H1 (cell line): ENCODE measurements around the gene BSND. TPM values are rescaled to one million over a fixed set of nuclear protein-coding genes. Genes with fewer than 3 reads are reported as not detected.

ENCODE experiments used
- CTCF ChIA-PET: fragments of 300-600 bp; sonication (Branson Sonifier 250); formaldehyde crosslinking; loops from one replicate; lab custom pipeline; 2021; ENCODE audit not compliant: partially characterized antibody; lab: Charles Lee
- POLR2A ChIA-PET: fragments of 300-600 bp; sonication (Branson Sonifier 250); formaldehyde crosslinking; loops from one replicate; lab custom pipeline; 2021; ENCODE audit warnings: inconsistent platforms; ENCODE audit not compliant: partially characterized antibody; lab: Charles Lee
- DNase-seq, 2 experiments: peaks; one replicate each; pipeline versions ENCODE4 v3.0.0 to v3.0.0-alpha.2; 2010 to 2022; ENCODE audit warnings: low spot score in 2 of 2, low read depth in 1 of 2, mixed read lengths in 1 of 2
- FAIRE-seq: peaks from 2 replicates; lab custom pipeline; 2011; peaks lifted over from hg19 to GRCh38; lab: Jason Lieb, UNC
- H2AFZ ChIP-seq: 2 replicates; pipeline ENCODE4 v1.8.1; 2012; ENCODE audit warnings: low read length, inconsistent platforms
- H2AK5ac ChIP-seq: 2 replicates; pipeline ENCODE4 v1.6.1; 2013; ENCODE audit warnings: low read depth, low read length
- H2BK120ac ChIP-seq: replicated peaks from 2 replicates; pipeline ENCODE3; 2013; ENCODE audit warnings: low read depth, low read length, inconsistent platforms
- H2BK12ac ChIP-seq: 2 replicates; pipeline ENCODE4 v1.6.1; 2013; ENCODE audit warnings: low read depth, low read length
- H2BK15ac ChIP-seq: 2 replicates; pipeline ENCODE4 v1.6.1; 2013; ENCODE audit warnings: low read length
- H2BK20ac ChIP-seq: 2 replicates; pipeline ENCODE4 v1.6.1; 2013; ENCODE audit warnings: low read length
- H2BK5ac ChIP-seq: 2 replicates; pipeline ENCODE4 v1.6.1; 2013; ENCODE audit warnings: low read depth, low read length
- H3K14ac ChIP-seq: 2 replicates; pipeline ENCODE4 v1.6.1; 2013; ENCODE audit warnings: inconsistent platforms; ENCODE audit not compliant: insufficient read length
- H3K18ac ChIP-seq: 2 replicates; pipeline ENCODE4 v1.6.1; 2013; ENCODE audit warnings: low read length; ENCODE audit errors: extremely low read depth
- H3K23ac ChIP-seq: 2 replicates; pipeline ENCODE4 v1.6.1; 2013; ENCODE audit warnings: inconsistent platforms; ENCODE audit not compliant: insufficient read length
- H3K23me2 ChIP-seq: 2 replicates; pipeline ENCODE4 v1.6.1; 2013; ENCODE audit warnings: low read depth, low read length
- H3K27ac ChIP-seq: 2 replicates; pipeline ENCODE4 v1.6.1; 2011; ENCODE audit warnings: low read depth, low read length, inconsistent platforms
- H3K27me3 ChIP-seq, 4 experiments: replicated peaks in 1 of 4; 1 replicate in 1 of 4; 2 replicates in 3 of 4; pipeline versions ENCODE4 v1.6.1 to v1.8.1; 2011 to 2013; ENCODE audit warnings: low read length in 3 of 4, mild to moderate bottlenecking in 3 of 4, inconsistent platforms in 2 of 4, mixed read lengths in 2 of 4, moderate library complexity in 1 of 4; ENCODE audit not compliant: control insufficient read depth in 3 of 4, insufficient read depth in 3 of 4; ENCODE audit errors: extremely low read depth in 1 of 4
- H3K36me3 ChIP-seq, 4 experiments: 2 replicates each; pipeline versions ENCODE4 v1.6.1 to v1.8.1; 2011 to 2013; ENCODE audit warnings: mild to moderate bottlenecking in 4 of 4, low read length in 3 of 4, moderate library complexity in 2 of 4, control low read depth in 1 of 4, inconsistent platforms in 1 of 4; ENCODE audit not compliant: insufficient read depth in 4 of 4, control insufficient read depth in 2 of 4
- H3K4ac ChIP-seq: replicated peaks from 2 replicates; pipeline ENCODE3; 2013; ENCODE audit warnings: low read length, low read depth, mixed read lengths, inconsistent platforms; ENCODE audit not compliant: insufficient read length
- H3K4me1 ChIP-seq, 4 experiments: replicated peaks in 1 of 4; 1 replicate in 1 of 4; 2 replicates in 3 of 4; pipeline versions ENCODE4 v1.6.1 to v1.8.1; 2011 to 2013; ENCODE audit warnings: low read length in 3 of 4, inconsistent platforms in 2 of 4, mixed read lengths in 1 of 4; ENCODE audit not compliant: insufficient read depth in 4 of 4, control insufficient read depth in 3 of 4
- H3K4me2 ChIP-seq, 2 experiments: 2 replicates each; pipeline versions ENCODE4 v1.6.1 to v1.8.1; 2011 to 2013; ENCODE audit warnings: low read depth in 2 of 2, low read length in 2 of 2, control low read depth in 1 of 2, inconsistent platforms in 1 of 2, mild to moderate bottlenecking in 1 of 2; ENCODE audit not compliant: insufficient read depth in 1 of 2
- H3K4me3 ChIP-seq, 4 experiments: fragments of 200-600, 300-600 bp in 1 of 4; sonication (generic), shearing (Covaris generic), sonication (Bioruptor Twin) in 1 of 4; 2 replicates each; pipeline versions ENCODE4 v1.5.1 to v1.8.1; 2011 to 2016; ENCODE audit warnings: low read length in 4 of 4, low read depth in 3 of 4, control low read depth in 2 of 4, inconsistent platforms in 2 of 4, mild to moderate bottlenecking in 2 of 4, mixed read lengths in 1 of 4, moderate library complexity in 1 of 4; ENCODE audit not compliant: insufficient read depth in 2 of 4; ENCODE audit errors: extremely low read depth in 1 of 4
- H3K56ac ChIP-seq: replicated peaks from 2 replicates; pipeline ENCODE3; 2013; ENCODE audit warnings: low read depth, mild to moderate bottlenecking, mixed read lengths, low read length, inconsistent platforms; ENCODE audit not compliant: insufficient read length
- H3K79me1 ChIP-seq: 2 replicates; pipeline ENCODE4 v1.6.1; 2013; ENCODE audit warnings: low read depth, low read length, control low read depth
- H3K79me2 ChIP-seq, 2 experiments: 2 replicates each; pipeline versions ENCODE4 v1.6.1 to v1.8.1; 2012 to 2013; ENCODE audit warnings: low read length in 2 of 2, mild to moderate bottlenecking in 2 of 2, inconsistent platforms in 1 of 2; ENCODE audit not compliant: insufficient read depth in 2 of 2, control insufficient read depth in 1 of 2
- H3K9ac ChIP-seq, 4 experiments: replicated peaks in 1 of 4; 1 replicate in 1 of 4; 2 replicates in 3 of 4; pipeline versions ENCODE4 v1.6.1 to v1.8.1; 2011 to 2013; ENCODE audit warnings: low read depth in 3 of 4, low read length in 3 of 4, control low read depth in 2 of 4, mild to moderate bottlenecking in 2 of 4, moderate library complexity in 2 of 4, inconsistent platforms in 1 of 4; ENCODE audit errors: extremely low read depth in 1 of 4
- H3K9me3 ChIP-seq, 2 experiments: 2 replicates each; pipeline versions ENCODE4 v1.6.1 to v1.8.1; 2012 to 2013; ENCODE audit warnings: mild to moderate bottlenecking in 2 of 2, moderate library complexity in 2 of 2, control low read depth in 1 of 2, inconsistent platforms in 1 of 2, low read depth in 1 of 2, low read length in 1 of 2, mixed read lengths in 1 of 2; ENCODE audit not compliant: insufficient read depth in 2 of 2
- H4K20me1 ChIP-seq, 2 experiments: replicated peaks in 1 of 2; 2 replicates each; pipeline versions ENCODE3 to v1.8.1; 2011 to 2013; ENCODE audit warnings: inconsistent platforms in 2 of 2, low read length in 2 of 2, mild to moderate bottlenecking in 1 of 2; ENCODE audit not compliant: insufficient read depth in 2 of 2, control insufficient read depth in 1 of 2
- H4K5ac ChIP-seq: 2 replicates; pipeline ENCODE4 v1.6.1; 2013; ENCODE audit warnings: low read length, low read depth, mixed read lengths, inconsistent platforms; ENCODE audit not compliant: insufficient read length
- H4K8ac ChIP-seq: 2 replicates; pipeline ENCODE4 v1.8.0; 2013; ENCODE audit warnings: mild to moderate bottlenecking, moderate library complexity, low read length, inconsistent platforms; ENCODE audit not compliant: insufficient read depth; ENCODE audit errors: extremely low read depth
- H4K91ac ChIP-seq: replicated peaks from 2 replicates; pipeline ENCODE3; 2013; ENCODE audit warnings: low read length, mixed read lengths, inconsistent platforms; ENCODE audit not compliant: insufficient read length
- EZH2 ChIP-seq: fragments of 200-600 bp; sonication (generic); IDR thresholded peaks from 2 replicates; pipeline ENCODE4 v1.7.1; 2012; ENCODE audit warnings: low read depth, mild to moderate bottlenecking, moderate library complexity, low read length, inconsistent platforms; ENCODE audit not compliant: severe bottlenecking
- GABPA ChIP-seq: IDR thresholded peaks from 2 replicates; pipeline ENCODE4 v1.6.1; 2011; ENCODE audit warnings: mild to moderate bottlenecking, low read length, moderate library complexity, borderline replicate concordance; ENCODE audit not compliant: insufficient read depth
- HDAC2 ChIP-seq, 2 experiments: fragments of 300-600 bp in 1 of 2; sonication (generic) in 1 of 2; IDR thresholded peaks; 2 replicates each; pipeline ENCODE4 v1.6.1; 2011 to 2012; ENCODE audit warnings: low read depth in 2 of 2, low read length in 2 of 2, mild to moderate bottlenecking in 2 of 2, moderate library complexity in 2 of 2, borderline replicate concordance in 1 of 2, inconsistent platforms in 1 of 2
- KDM1A ChIP-seq: fragments of 200-600, 300-600 bp; sonication (generic); IDR thresholded peaks from 2 replicates; pipeline ENCODE4 v1.7.1; 2016; ENCODE audit warnings: mild to moderate bottlenecking, low read length, borderline replicate concordance
- POU5F1 ChIP-seq: IDR thresholded peaks from 2 replicates; pipeline ENCODE4 v1.6.1; 2011; ENCODE audit warnings: low read depth, mild to moderate bottlenecking, low read length, moderate library complexity
- SIRT6 ChIP-seq: IDR thresholded peaks from one replicate; pipeline ENCODE4 v1.7.1; 2012; ENCODE audit warnings: low read length, inconsistent platforms
- SRF ChIP-seq: IDR thresholded peaks from 2 replicates; pipeline ENCODE4 v1.6.1; 2011; ENCODE audit warnings: mild to moderate bottlenecking, low read depth, low read length, moderate library complexity
- SUZ12 ChIP-seq: fragments of 200-600 bp; sonication (generic); IDR thresholded peaks from 2 replicates; pipeline ENCODE4 v1.6.1; 2012; ENCODE audit warnings: mild to moderate bottlenecking, inconsistent platforms, low read length, moderate library complexity, mixed read lengths
- TCF12 ChIP-seq: IDR thresholded peaks from 2 replicates; pipeline ENCODE4 v1.6.1; 2011; ENCODE audit warnings: low read depth, mild to moderate bottlenecking, low read length
- ZNF274 ChIP-seq: IDR thresholded peaks from 2 replicates; pipeline ENCODE4 v1.7.0; 2012; ENCODE audit warnings: low read length, borderline replicate concordance; ENCODE audit errors: extremely low read depth
- WGBS, 2 experiments: shearing (Covaris generic) in 1 of 2; methylation state at CpG; one replicate each; pipeline versions ENCODE4 v1.1.6 to v1.1.7; 2013 to 2015; ENCODE audit warnings: low lambda C conversion rate in 2 of 2, mixed read lengths in 2 of 2, inconsistent platforms in 1 of 2, low coverage in 1 of 2, missing lambda C conversion rate in 1 of 2; ENCODE audit not compliant: insufficient replicate concordance in 2 of 2, insufficient coverage in 1 of 2, insufficient read length in 1 of 2; ENCODE audit errors: extremely low coverage in 1 of 2, missing lambda C conversion rate in 1 of 2; 5-methylcytosine and 5-hydroxymethylcytosine counted together
- polyA plus RNA-seq, 7 experiments: library from polyadenylated mRNA; depleted of rRNA in 3 of 7; stranded (reverse) in 5 of 7; unstranded in 2 of 7; fragments of >200 nt in 5 of 7; fragments of 200-250 nt in 2 of 7; gene quantifications; 1 replicate in 5 of 7; 2 replicates in 1 of 7; 4 replicates in 1 of 7; pipeline versions ENCODE4 v1.2.1 to v1.2.3, GENCODE V29; 2011 to 2013; ENCODE audit warnings: missing spikeins in 2 of 7, mixed read lengths in 2 of 7
- total RNA-seq: library from RNA; stranded (reverse); fragmentation: NEBNext Ultra II Directional; extraction: Animal tissue kit (Norgen Biotek cat#: 25700); gene quantifications from 2 replicates; pipeline ENCODE4 v1.2.1, GENCODE V29; 2021

BSND gene
- total and polyA plus RNA-seq, 2 of the 8 experiments (the other 6 are each of a cell fraction or from before 2014, with no cell fraction given), result 0.43 to 0.68 TPM

GRCh38 chr1:54955359-54955758 lies 43.4 kb upstream of the BSND start:
- no peak overlapping the region for H4K8ac ChIP-seq
- no peak overlapping the region for H4K91ac ChIP-seq
- no peak for TF ChIP-seq EZH2
- no peak for TF ChIP-seq KDM1A
- TF ChIP-seq ZNF274, result no peak
- no peak for TF ChIP-seq SRF
- TF ChIP-seq SIRT6, result no peak
- no peak for TF ChIP-seq POU5F1
- no peak for TF ChIP-seq SUZ12
- no peak for TF ChIP-seq HDAC2 (IDR thresholded peaks at IDR 0.05; ENCODE audit: borderline replicate concordance in 1 of 2, low read depth in 2 of 2, low read length in 2 of 2)
- no peak for TF ChIP-seq GABPA
- no peak for TF ChIP-seq TCF12
- TF ChIP-seq, all 59 proteins: peak for 0
- no peak overlapping the region for H2BK5ac ChIP-seq
- H2AFZ ChIP-seq, result no peak overlapping the region
- H3K36me3 ChIP-seq, result peaks cover 0 to 5% (median 0%) of the 10 kb centered on the region in 4 experiments; a peak in 1 of 8 replicates
- no peak overlapping the region for H3K23ac ChIP-seq
- no peak overlapping the region for H2BK20ac ChIP-seq
- H3K79me2 ChIP-seq, result no peaks in the 10 kb centered on the region
- no peaks in the 10 kb centered on the region for H3K79me1 ChIP-seq
- H3K4me1 ChIP-seq, result peaks cover 2 to 5% (median 4%) of the 10 kb centered on the region in 4 experiments
- H3K27ac ChIP-seq, result no peak overlapping the region
- H3K14ac ChIP-seq, result no peak overlapping the region
- CTCF ChIA-PET, result interaction anchor here (3.2 to 3.3 kb wide), 2 partner anchors 9 to 40 kb away, joined by 19 to 21 read pairs; no protein-coding TSS in a partner anchor
- no peak for FAIRE-seq
- no peak overlapping the region for H4K5ac ChIP-seq
- POLR2A ChIA-PET, result interaction anchor here (1.5 kb wide), 1 partner anchor 10 kb away, joined by 4 read pairs; no protein-coding TSS in a partner anchor
- no peak overlapping the region for H2AK5ac ChIP-seq
- no peak overlapping the region for H3K4me2 ChIP-seq
- no peaks in the 10 kb centered on the region for H4K20me1 ChIP-seq
- no peak overlapping the region for H3K9ac ChIP-seq
- no peak overlapping the region for H2BK12ac ChIP-seq
- no peaks in the 10 kb centered on the region for H3K27me3 ChIP-seq
- H2BK15ac ChIP-seq, result no peak overlapping the region
- H3K56ac ChIP-seq, result no peak overlapping the region
- H3K23me2 ChIP-seq, result no peaks in the 10 kb centered on the region
- H3K4ac ChIP-seq, result no peak overlapping the region
- H3K4me3 ChIP-seq, result no peak overlapping the region
- DNase-seq, result no peak
- WGBS, 2 experiments, result 79% methylated on average over 1 of the region's 1 CpG; no CpG with 5 or more reads in 1 of the 2 experiments
- H3K18ac ChIP-seq, result no peak overlapping the region
- peaks cover 8 to 23% of the 10 kb centered on the region in 2 experiments for H3K9me3 ChIP-seq
- no peak overlapping the region for H2BK120ac ChIP-seq
